Muscle layer of duodenum (tissue), 2 donors: Measurements from ENCODE around the gene SOX18.

Source experiments
- H3K27ac ChIP-seq: one replicate; pipeline ENCODE4 v1.7.0; 2013; ENCODE audit warnings: mild to moderate bottlenecking, low read length
- H3K27me3 ChIP-seq: one replicate; pipeline ENCODE4 v1.7.0; 2013; ENCODE audit warnings: low read depth, mild to moderate bottlenecking, control low read depth, low read length
- H3K36me3 ChIP-seq, 2 donors: one replicate each; pipeline ENCODE4 v1.7.0; 2013; ENCODE audit warnings: low read length in 2 of 2, control low read depth in 1 of 2, mild to moderate bottlenecking in 1 of 2; ENCODE audit not compliant: insufficient read depth in 2 of 2, control insufficient read depth in 1 of 2
- H3K4me1 ChIP-seq, 2 donors: one replicate each; pipeline ENCODE4 v1.7.0; 2013; ENCODE audit warnings: low read length in 2 of 2, mild to moderate bottlenecking in 2 of 2, control low read depth in 1 of 2, moderate library complexity in 1 of 2; ENCODE audit not compliant: insufficient read depth in 2 of 2, control insufficient read depth in 1 of 2
- H3K4me3 ChIP-seq, 2 donors: one replicate each; pipeline ENCODE4 v1.7.0; 2013; ENCODE audit warnings: low read length in 2 of 2, low read depth in 1 of 2, mild to moderate bottlenecking in 1 of 2
- H3K9me3 ChIP-seq, 2 donors: one replicate each; pipeline ENCODE4 v1.7.0; 2013; ENCODE audit warnings: low read length in 2 of 2, control low read depth in 1 of 2, mild to moderate bottlenecking in 1 of 2; ENCODE audit not compliant: control insufficient read depth in 1 of 2
- donor health status: healthy.

The SOX18 gene

DNA sequence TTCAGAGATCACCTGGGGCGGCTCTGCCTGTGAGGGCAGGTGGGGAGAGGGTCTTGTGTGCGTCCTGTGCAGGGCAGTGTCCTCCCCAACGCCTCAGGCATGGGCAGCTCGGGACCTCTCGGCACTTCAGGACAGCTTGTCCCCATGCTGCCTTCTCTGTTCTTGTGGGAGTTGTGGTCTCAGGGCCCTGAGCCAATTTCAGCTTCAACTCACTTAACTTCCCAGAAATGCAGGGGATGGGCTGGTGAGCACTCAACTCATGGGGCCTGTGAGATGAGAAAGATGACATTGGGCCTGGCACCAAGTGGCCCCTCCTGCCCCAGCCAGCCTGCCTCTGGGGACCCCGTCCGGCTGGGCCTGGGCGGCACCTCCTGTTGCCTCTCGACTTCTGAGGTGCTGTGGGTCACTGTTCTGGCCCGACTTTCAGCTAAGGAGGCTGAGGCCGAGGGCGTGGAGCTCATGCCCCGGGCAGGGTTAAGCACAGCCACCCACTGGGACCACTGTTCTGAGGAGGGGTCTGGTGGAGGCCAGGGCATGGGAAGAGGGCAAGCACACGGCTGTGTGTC is 23.1 kb upstream of the SOX18 start:
- H3K36me3 ChIP-seq, result peaks cover 0 to 29% of the 10 kb centered on the region in 2 donors
- no peaks in the 10 kb centered on the region for H3K27me3 ChIP-seq
- no peaks in the 10 kb centered on the region for H3K4me1 ChIP-seq
- no peak overlapping the region for H3K27ac ChIP-seq
- H3K4me3 ChIP-seq, result no peak overlapping the region
- H3K9me3 ChIP-seq, result no peaks in the 10 kb centered on the region

DNA sequence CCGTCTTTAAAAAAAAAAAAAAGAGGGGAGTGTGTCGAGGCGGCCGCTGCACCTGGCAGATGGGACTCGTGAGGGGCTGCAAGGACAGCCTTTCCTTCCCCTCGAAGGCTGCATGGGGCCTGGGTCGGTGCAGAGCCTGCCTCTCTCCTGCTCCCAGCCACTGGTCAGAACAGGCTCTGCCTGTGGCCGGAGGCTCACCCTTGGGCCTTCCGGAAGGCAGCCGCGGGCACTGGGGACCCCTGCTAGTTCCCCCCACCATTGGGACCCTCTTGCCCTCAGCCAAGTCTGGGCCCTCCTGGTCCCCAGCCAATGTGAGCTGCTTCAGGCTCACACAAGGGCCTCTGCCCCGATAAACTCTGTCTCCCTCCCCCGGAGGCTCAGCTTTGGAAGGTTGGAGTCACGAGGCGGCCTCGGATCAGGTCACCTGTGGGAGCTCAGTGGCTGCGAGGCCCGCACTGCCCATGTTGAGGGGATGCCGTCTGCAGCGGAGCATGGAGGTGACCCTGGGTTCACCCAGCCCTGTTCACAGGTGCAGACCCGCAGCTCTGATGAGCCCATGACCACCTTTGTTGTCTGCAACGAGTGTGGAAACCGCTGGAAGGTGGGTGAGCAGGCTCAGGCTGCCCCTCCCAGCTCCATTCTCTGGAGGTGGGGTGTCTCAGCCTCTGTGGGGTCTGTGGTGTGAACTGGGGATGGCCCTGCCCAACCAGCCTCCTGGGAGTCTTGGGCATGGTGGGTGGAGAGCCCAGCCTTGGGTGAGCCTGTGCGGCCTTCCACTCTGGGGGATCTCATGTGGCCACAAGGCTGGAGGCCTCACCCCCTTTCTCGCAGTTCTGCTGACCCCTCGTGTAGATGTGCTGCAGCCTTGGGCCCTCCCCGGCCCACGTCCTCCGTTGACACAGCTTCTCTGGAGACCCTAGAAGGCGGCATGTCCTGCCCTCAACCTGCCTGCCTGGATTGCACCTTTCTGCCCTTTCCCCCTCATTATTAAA is 22.2 kb upstream of the SOX18 start:
- Histone ChIP-seq H3K27me3 (no peaks in the 10 kb centered on the region), H3K4me3 (no peak overlapping the region), H3K27ac (no peak overlapping the region), H3K4me1 (no peaks in the 10 kb centered on the region), H3K9me3 (no peaks in the 10 kb centered on the region), H3K36me3 (peaks cover 0 to 29% of the 10 kb centered on the region in 2 donors)

DNA sequence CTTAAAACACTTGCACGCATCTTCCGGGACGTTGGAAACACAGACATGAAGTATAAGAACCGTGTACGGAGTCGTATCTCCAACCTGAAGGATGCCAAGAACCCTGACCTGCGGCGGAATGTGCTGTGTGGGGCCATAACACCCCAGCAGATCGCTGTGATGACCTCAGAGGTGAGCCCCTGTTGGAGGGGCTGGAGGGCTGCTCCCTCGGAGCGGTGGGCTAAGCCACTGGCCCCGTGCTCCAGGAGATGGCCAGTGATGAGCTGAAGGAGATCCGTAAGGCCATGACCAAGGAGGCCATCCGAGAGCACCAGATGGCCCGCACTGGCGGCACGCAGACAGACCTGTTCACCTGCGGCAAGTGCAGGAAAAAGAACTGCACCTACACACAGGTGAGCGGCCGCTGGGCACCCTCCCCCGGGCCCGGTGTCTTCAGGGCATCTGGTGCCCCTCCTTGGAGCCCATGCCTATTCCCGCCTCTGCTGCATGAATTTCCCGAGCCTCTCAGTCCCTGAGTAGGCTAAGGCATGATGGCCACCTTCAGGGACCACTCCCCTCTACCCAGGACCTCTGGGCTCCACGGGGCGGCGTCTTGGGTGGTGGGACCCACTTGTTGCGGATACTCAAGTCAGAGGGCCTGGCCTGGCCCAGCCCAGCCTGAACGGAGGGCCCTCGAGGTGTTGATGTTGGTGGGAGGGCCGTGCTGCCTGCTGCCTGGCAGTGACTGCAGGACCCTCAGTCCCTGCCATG is 21.0 kb upstream of the SOX18 start:
- Histone ChIP-seq H3K27me3 (no peaks in the 10 kb centered on the region), H3K36me3 (peaks cover 0 to 29% of the 10 kb centered on the region in 2 donors), H3K4me3 (no peak overlapping the region), H3K27ac (no peak overlapping the region), H3K9me3 (no peaks in the 10 kb centered on the region), H3K4me1 (no peaks in the 10 kb centered on the region)

DNA sequence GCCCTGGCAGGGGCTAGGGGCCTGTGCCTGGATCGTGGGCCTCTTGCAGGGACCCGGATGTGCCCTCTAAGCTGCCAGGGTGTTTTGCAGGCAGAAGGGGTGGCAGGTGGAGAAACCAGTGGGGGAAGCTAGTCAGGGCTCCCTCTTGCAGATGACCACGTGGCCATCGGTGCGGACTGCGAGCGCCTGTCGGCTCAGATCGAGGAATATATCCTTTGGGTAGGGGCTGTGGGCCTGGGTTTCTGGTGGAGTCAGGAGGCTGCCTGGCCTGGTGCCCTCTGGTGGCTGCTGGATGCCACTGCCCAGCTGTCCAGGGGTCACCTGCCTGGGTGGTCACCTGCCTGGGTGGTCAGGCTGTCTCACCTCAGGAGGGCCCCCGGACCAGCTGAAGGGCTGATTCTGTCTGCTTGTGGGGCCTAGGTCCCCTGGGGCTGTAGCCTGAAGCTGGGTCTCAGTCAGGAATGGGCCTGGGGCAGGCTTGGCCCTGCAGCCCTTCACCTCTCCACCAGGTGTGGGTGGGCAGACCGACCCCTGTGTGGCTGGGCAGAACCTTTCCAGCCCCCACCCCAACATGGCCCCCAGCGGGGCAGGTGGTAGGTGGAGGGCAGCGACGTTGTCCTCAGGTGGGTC is 20.3 kb upstream of the SOX18 start:
- H3K9me3 ChIP-seq, result no peaks in the 10 kb centered on the region
- no peaks in the 10 kb centered on the region for H3K27me3 ChIP-seq

DNA sequence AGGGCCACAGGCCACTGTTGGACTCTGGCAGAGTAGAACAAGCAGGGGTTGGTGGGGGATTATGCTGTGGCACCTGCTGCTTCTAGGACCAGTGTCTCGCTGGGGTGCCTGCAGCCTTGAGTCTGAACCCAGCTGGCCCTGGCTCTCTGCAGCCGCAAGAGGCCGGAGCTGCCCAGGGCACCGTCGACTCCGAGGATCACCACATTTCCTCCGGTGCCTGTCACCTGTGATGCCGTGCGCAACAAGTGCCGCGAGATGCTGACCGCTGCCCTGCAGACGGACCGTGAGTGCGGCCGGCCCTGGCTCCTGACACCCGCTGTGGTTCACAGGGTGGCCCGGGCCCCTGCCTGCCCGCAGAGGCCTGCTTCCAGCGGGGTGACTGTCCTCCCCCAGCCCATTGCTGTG is 19.8 kb upstream of the SOX18 start:
- no peak overlapping the region for H3K27ac ChIP-seq
- peaks cover 0 to 7% of the 10 kb centered on the region in 2 donors for H3K4me1 ChIP-seq
- no peak overlapping the region for H3K4me3 ChIP-seq
- H3K36me3 ChIP-seq, result peaks cover 0 to 25% of the 10 kb centered on the region in 2 donors
- no peaks in the 10 kb centered on the region for H3K27me3 ChIP-seq
- no peaks in the 10 kb centered on the region for H3K9me3 ChIP-seq

More for the DNA sequence above, 20.3 kb upstream of the SOX18 start:
- peaks cover 0 to 1% of the 10 kb centered on the region in 2 donors for H3K4me1 ChIP-seq
- H3K36me3 ChIP-seq, result peaks cover 0 to 29% of the 10 kb centered on the region in 2 donors
- no peak overlapping the region for H3K4me3 ChIP-seq
- no peak overlapping the region for H3K27ac ChIP-seq

DNA sequence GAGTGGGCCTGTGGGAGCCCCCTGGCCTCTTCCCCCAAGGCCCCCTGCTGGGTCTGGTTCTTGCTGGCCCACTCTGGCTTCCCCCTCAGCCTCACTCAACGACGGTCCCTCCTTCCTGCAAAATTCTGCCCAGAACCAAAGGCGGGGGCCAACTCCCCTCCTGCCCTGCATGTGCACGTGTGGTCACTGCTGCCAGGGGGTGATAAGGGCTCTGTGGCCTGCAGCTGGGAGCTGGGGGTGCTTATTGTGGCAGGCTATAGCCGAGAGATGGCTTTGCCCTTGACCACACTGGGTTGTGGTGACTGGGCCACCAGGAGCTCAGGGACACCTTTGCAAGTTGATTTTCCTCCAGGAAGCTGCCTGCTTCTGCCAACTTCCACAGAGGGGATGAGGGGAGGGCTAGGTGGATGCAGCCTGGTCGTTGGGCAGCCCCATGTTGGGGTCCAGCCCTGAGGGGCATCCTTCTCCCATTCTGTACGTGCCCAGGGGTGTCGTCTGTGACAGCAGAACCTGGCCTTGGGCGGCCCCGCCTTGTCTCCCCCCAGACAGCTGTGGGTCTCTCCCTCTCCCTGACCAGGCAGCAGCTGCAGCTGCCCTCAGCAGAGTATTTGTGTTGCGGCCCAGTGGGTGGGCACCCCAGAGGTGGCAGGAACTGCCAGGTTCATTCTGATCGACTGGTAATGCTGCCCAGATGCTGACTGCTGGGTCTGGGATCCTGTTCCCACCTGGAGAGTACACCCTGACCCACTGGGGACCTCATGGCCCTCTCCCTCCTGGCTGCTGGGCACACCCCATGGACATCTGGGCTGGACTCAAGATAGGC is 19.2 kb upstream of the SOX18 start:
- Histone ChIP-seq H3K4me3 (no peak overlapping the region), H3K36me3 (peaks cover 0 to 19% of the 10 kb centered on the region in 2 donors), H3K9me3 (no peaks in the 10 kb centered on the region), H3K27me3 (no peaks in the 10 kb centered on the region), H3K27ac (no peak overlapping the region), H3K4me1 (peaks cover 0 to 12% of the 10 kb centered on the region in 2 donors)

DNA sequence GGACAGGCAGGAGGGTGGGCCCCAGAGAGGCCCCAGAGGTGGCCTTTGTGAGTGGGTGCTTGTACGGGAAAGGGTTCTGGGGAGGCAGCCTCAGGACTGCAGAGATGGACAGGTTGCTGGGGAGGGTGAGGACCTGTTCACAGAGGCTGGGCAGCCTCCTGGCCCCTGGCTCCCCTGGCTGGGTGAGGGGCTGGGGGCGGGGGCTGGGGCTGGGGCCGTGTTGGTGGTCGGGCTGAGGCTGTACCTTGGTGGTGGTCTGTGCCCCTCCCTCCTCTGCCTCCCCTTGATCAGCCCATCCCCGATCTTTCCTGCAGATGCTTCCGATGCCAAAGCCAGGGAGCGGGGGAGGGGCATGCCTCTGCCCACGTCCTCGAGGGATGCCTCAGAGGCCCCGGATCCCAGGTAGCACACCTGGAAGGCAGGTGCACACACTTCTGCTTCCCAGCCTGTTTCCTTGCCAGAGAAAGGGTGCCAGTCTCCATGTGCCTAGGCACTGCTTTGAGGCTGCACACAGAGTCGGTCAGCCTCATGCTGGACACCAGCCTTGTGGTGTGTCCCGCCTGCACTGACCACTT is 18.4 kb upstream of the SOX18 start:
- H3K27ac ChIP-seq, result no peak overlapping the region
- H3K27me3 ChIP-seq, result no peaks in the 10 kb centered on the region
- peaks cover 0 to 14% of the 10 kb centered on the region in 2 donors for H3K4me1 ChIP-seq
- H3K4me3 ChIP-seq, result no peak overlapping the region
- peaks cover 0 to 15% of the 10 kb centered on the region in 2 donors for H3K36me3 ChIP-seq
- H3K9me3 ChIP-seq, result no peaks in the 10 kb centered on the region

DNA sequence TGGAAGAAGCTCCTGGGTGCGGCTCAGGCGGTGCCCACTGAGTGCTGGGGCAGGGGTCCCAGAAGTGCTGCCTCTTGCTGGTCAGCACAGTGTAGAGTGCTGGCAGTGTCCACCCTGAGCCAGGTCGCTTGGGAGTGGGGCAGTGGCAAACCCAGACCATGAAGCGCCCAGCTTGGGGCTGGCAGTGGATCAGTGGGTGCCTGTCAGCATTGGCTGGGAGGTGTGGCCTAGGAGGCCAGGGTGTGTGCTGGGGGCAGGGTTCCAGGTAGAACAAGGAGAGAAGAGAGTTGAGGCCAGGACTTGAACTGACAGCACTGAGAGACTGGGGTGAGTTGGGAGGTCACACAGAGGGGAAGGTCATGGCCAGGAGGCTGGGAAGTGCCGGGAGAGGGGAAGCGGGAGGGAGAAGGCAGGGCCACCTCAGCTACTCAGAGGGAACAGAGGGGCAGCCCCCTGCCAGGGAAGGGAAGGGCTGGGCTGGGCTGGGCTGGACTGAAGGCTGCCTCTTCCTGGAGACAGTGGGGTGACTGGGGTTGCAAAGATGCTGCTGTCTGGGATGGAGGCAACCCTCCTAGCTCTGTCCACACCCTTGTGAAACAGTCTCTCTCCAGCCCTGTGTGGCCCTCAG is 17.7 kb upstream of the SOX18 start:
- Histone ChIP-seq H3K9me3 (no peaks in the 10 kb centered on the region), H3K4me1 (peaks cover 0 to 19% of the 10 kb centered on the region in 2 donors), H3K27me3 (no peaks in the 10 kb centered on the region), H3K36me3 (peaks cover 0 to 8% of the 10 kb centered on the region in 2 donors), H3K27ac (no peak overlapping the region), H3K4me3 (no peak overlapping the region)

DNA sequence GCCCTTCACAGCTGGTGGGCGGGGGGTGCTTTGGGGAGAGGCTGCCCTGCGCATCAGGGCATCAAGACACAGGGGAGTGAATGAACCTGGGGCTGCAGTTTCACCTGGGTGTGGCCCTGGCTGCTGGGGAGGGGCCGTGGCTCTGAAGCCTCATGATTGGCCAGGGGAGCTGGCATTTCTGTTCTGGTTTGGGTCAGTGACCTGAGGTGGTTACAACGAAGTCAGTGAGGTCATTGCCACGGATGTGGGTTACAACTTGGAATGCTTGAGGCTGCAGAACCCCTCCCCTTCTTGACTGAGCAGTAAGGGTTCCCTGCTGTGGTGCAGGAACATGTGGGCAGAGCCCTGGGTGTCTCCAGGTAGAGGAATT is 16.5 kb upstream of the SOX18 start:
- H3K4me1 ChIP-seq, result peaks cover 0 to 21% of the 10 kb centered on the region in 2 donors
- H3K9me3 ChIP-seq, result no peaks in the 10 kb centered on the region
- H3K4me3 ChIP-seq, result no peak overlapping the region
- no peak overlapping the region for H3K27ac ChIP-seq
- no peaks in the 10 kb centered on the region for H3K36me3 ChIP-seq
- no peaks in the 10 kb centered on the region for H3K27me3 ChIP-seq
